Measurements from ENCODE around the gene SFTPD.
"Not testable (repeated sequence)": the region's sequence is repeated elsewhere in the genome, so short reads cannot be mapped to it uniquely, and the experiment has no call there.

SFTPD gene

DNA sequence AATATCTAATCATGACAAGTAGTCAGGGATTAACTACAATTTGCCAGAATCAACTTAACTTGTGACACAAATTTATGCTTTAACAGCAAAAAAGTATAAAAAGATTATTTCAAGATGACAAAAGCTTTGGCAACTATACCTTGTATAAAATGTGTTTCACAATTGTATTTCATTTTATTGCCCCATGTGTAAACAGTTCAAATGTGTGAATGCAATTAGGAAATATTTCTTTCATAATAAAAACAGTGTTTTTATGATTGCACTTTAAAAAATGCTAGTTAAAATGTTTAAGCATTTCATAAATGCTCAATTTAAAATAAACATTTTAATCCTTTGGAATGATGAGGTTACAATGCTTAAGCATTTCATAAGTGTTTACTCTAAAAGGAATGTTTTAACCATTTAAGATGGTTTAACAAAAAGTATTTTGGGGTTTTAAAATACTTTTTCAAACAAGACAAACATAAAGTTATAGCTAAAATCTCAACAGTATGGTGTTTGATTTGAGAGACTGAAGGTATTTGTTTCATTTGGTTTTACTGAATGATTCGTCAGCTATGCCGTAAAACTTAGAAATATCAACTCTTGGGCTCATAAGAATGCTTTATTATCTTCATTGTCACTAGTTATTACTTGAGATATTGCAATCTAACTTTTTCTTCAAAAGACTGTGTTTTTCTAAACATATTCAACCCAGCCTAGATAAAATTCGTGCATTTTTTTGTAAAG is 50.1 kb downstream of the SFTPD start:
- Histone ChIP-seq H3K4me3 (ENCODE audit: low read depth, low read length) (no peak overlapping the region), H3K27ac (ENCODE audit: low read depth, low read length) (no peak overlapping the region), H3K27me3 (ENCODE audit: control insufficient read depth, insufficient read depth, low read length) (peaks cover 8% of the 10 kb centered on the region), H3K4me1 (ENCODE audit: control insufficient read depth, insufficient read depth, low read length) (no peaks in the 10 kb centered on the region), H3K9ac (ENCODE audit: low read length) (no peak overlapping the region), H3K9me3 (ENCODE audit: control insufficient read depth, insufficient read depth, low read depth, low read length) (no peaks in the 10 kb centered on the region), H3K36me3 (ENCODE audit: control insufficient read depth, insufficient read depth, low read length) (no peaks in the 10 kb centered on the region)

GRCh38 chr10:79892896-79893295 is 56.0 kb downstream of the SFTPD start:
- H3K4me1 ChIP-seq (ENCODE audit: control insufficient read depth, insufficient read depth, low read length); H3K9ac ChIP-seq (ENCODE audit: low read length); H3K4me3 ChIP-seq (ENCODE audit: low read depth, low read length); H3K27ac ChIP-seq (ENCODE audit: low read depth, low read length); H3K9me3 ChIP-seq (ENCODE audit: control insufficient read depth, insufficient read depth, low read depth, low read length); H3K36me3 ChIP-seq (ENCODE audit: control insufficient read depth, insufficient read depth, low read length); H3K27me3 ChIP-seq (ENCODE audit: control insufficient read depth, insufficient read depth, low read length): not testable (repeated sequence)

DNA sequence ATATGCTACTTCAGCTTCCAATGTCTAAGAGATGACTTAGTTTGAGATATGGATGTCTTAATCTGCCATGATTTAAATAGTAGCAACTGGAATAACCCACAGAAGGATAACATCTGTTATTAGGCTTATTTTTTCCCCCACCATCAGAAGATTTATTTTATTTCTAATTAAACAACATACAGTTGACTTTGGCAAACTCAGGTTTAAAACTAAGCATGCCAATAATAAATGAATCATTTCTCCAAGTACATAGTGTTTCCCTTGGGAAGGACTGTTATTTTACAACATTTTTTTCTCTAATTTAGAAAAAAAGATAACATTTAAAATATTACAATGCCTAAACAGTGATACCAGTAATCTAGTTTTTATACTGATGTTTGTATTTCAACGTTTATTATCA is 58.4 kb downstream of the SFTPD start:
- Histone ChIP-seq H3K4me1 (ENCODE audit: control insufficient read depth, insufficient read depth, low read length) (no peaks in the 10 kb centered on the region), H3K36me3 (ENCODE audit: control insufficient read depth, insufficient read depth, low read length) (no peaks in the 10 kb centered on the region), H3K9me3 (ENCODE audit: control insufficient read depth, insufficient read depth, low read depth, low read length) (no peaks in the 10 kb centered on the region), H3K9ac (ENCODE audit: low read length) (no peak overlapping the region), H3K27ac (ENCODE audit: low read depth, low read length) (no peak overlapping the region), H3K4me3 (ENCODE audit: low read depth, low read length) (no peak overlapping the region), H3K27me3 (ENCODE audit: control insufficient read depth, insufficient read depth, low read length) (no peaks in the 10 kb centered on the region)

DNA sequence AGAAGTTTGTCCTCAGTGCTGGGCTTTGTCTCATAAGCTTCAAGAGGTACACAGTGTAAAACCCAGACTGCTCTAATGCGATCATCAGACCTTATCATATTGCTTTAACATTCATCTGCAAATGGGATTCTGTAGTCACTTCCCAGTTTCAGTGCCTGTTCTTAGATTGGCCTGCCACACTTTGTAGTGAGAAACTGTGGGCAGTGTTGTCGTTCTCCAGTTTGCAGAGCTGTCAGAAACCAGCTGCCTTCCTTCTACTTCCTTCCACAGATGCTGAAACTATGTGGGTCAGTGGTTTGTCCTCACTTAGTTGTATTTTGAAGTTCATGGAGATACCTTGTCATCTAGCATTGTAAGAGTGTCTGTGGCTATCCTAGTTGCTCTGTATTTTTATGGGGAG is 59.9 kb downstream of the SFTPD start:
- not testable (repeated sequence) for H3K27ac ChIP-seq (ENCODE audit: low read depth, low read length); H3K4me3 ChIP-seq (ENCODE audit: low read depth, low read length); H3K36me3 ChIP-seq (ENCODE audit: control insufficient read depth, insufficient read depth, low read length); H3K9ac ChIP-seq (ENCODE audit: low read length); H3K27me3 ChIP-seq (ENCODE audit: control insufficient read depth, insufficient read depth, low read length); H3K4me1 ChIP-seq (ENCODE audit: control insufficient read depth, insufficient read depth, low read length); H3K9me3 ChIP-seq (ENCODE audit: control insufficient read depth, insufficient read depth, low read depth, low read length)
